HepG2 (cell line): ENCODE data around the gene ZBTB7B. TPM values are rescaled to one million over a fixed set of nuclear protein-coding genes. Genes with fewer than 3 reads are reported as not detected.
A peak's percentile ranks its signal among the peaks of the same experiment; 100 is the strongest.

ENCODE experiments used
- BORCS8-MEF2B ChIP-seq: sonication (generic); formaldehyde crosslinking; IDR thresholded peaks from 2 replicates; pipeline ENCODE4 v1.8.0; 2022; ENCODE audit warnings: mild to moderate bottlenecking, missing genetic modification reagents
- CBX5 ChIP-seq: sonication (generic); formaldehyde crosslinking; IDR thresholded peaks from 2 replicates; pipeline ENCODE4 v1.4.0; 2020; ENCODE audit warnings: missing genetic modification reagents, borderline replicate concordance
- CTCF ChIP-seq: sonication (generic); formaldehyde crosslinking; IDR thresholded peaks from 2 replicates; pipeline ENCODE4 v1.5.0; 2020; ENCODE audit warnings: mild to moderate bottlenecking, missing genetic modification reagents, moderate library complexity
- DPF2 ChIP-seq: sonication (generic); formaldehyde crosslinking; IDR thresholded peaks from 2 replicates; pipeline ENCODE4 v1.4.0; 2020; ENCODE audit warnings: mild to moderate bottlenecking, low read depth, missing genetic modification reagents, borderline replicate concordance
- FOXM1 ChIP-seq: sonication (generic); formaldehyde crosslinking; IDR thresholded peaks from 2 replicates; pipeline ENCODE4 v1.5.0; 2020; ENCODE audit warnings: missing genetic modification reagents
- FOXP4 ChIP-seq: sonication (generic); formaldehyde crosslinking; IDR thresholded peaks from 2 replicates; pipeline ENCODE4 v1.4.0; 2020; ENCODE audit warnings: missing genetic modification reagents
- HIVEP1 ChIP-seq: sonication (generic); formaldehyde crosslinking; IDR thresholded peaks from 2 replicates; pipeline ENCODE4 v1.4.0; 2020; ENCODE audit warnings: mild to moderate bottlenecking, missing genetic modification reagents
- HNRNPH1 ChIP-seq: fragments of 200-400 bp; formaldehyde crosslinking; optimal IDR thresholded peaks from 2 replicates; pipeline ENCODE3; 2017; ENCODE audit warnings: mild to moderate bottlenecking, low read depth, low read length
- IKZF5 ChIP-seq: IDR thresholded peaks from 2 replicates; pipeline ENCODE4 v1.6.1; 2018; ENCODE audit warnings: missing genetic modification reagents, mild to moderate bottlenecking, missing compliant biosample characterization
- NBN ChIP-seq: fragments of 450-650 bp; conservative IDR thresholded peaks from 2 replicates; pipeline ENCODE4 v1.6.1; 2017
- NR2F2 ChIP-seq: IDR thresholded peaks from 2 replicates; pipeline ENCODE4 v1.6.1; 2012; ENCODE audit warnings: low read depth, inconsistent platforms, borderline replicate concordance
- PREB ChIP-seq: sonication (generic); formaldehyde crosslinking; IDR thresholded peaks from 2 replicates; pipeline ENCODE4 v1.4.0; 2020; ENCODE audit warnings: missing genetic modification reagents
- SALL2 ChIP-seq: sonication (generic); formaldehyde crosslinking; IDR thresholded peaks from 2 replicates; pipeline ENCODE4 v1.8.1; 2023; ENCODE audit warnings: mild to moderate bottlenecking, missing genetic modification reagents, inconsistent platforms
- SMC3 ChIP-seq: IDR thresholded peaks from 2 replicates; pipeline ENCODE4 v1.6.1; 2011; ENCODE audit warnings: low read length, improper control_type of control experiment
- TP53 ChIP-seq: sonication (generic); formaldehyde crosslinking; conservative IDR thresholded peaks from 2 replicates; pipeline ENCODE4 v1.4.0; 2020; ENCODE audit warnings: missing genetic modification reagents
- ZBTB37 ChIP-seq: sonication (generic); formaldehyde crosslinking; IDR thresholded peaks from 2 replicates; pipeline ENCODE4 v1.4.0; 2020; ENCODE audit warnings: mild to moderate bottlenecking, missing genetic modification reagents
- ZBTB7B ChIP-seq: sonication (generic); formaldehyde crosslinking; IDR thresholded peaks from 2 replicates; pipeline ENCODE4 v1.4.0; 2020; ENCODE audit warnings: missing genetic modification reagents
- ZFP37 ChIP-seq: sonication (generic); formaldehyde crosslinking; IDR thresholded peaks from 2 replicates; pipeline ENCODE4 v1.4.0; 2020; ENCODE audit warnings: missing genetic modification reagents, borderline replicate concordance
- ZKSCAN5 ChIP-seq: sonication (generic); formaldehyde crosslinking; IDR thresholded peaks from 2 replicates; pipeline ENCODE4 v1.5.1; 2020; ENCODE audit warnings: mild to moderate bottlenecking, missing genetic modification reagents
- ZNF367 ChIP-seq: sonication (generic); formaldehyde crosslinking; IDR thresholded peaks from 2 replicates; pipeline ENCODE4 v1.4.0; 2020; ENCODE audit warnings: missing genetic modification reagents, borderline replicate concordance
- ZNF598 ChIP-seq: sonication (generic); formaldehyde crosslinking; IDR thresholded peaks from 2 replicates; pipeline ENCODE4 v1.5.1; 2020; ENCODE audit warnings: mild to moderate bottlenecking, missing genetic modification reagents, borderline replicate concordance
- ZNF615 ChIP-seq: sonication (generic); formaldehyde crosslinking; IDR thresholded peaks from 2 replicates; pipeline ENCODE4 v1.5.0; 2020; ENCODE audit warnings: mild to moderate bottlenecking, missing genetic modification reagents, borderline replicate concordance
- polyA plus RNA-seq, 8 experiments: library from polyadenylated mRNA; depleted of rRNA in 3 of 8; stranded (reverse) in 7 of 8; unstranded in 1 of 8; fragments of >200 nt; fragmentation: Illumina TruSeq in 4 of 8; extraction: Trizol in 4 of 8; gene quantifications; 2 replicates each; pipeline versions ENCODE4 v1.2.1 to v1.2.3, GENCODE V29; 2011 to 2016; ENCODE audit warnings: low read depth in 4 of 8, missing spikeins in 1 of 8, mixed read lengths in 1 of 8; ENCODE audit not compliant: insufficient read depth in 1 of 8
- total RNA-seq, 5 experiments: library from RNA; depleted of rRNA; stranded (reverse); fragments of >200 nt; fragmentation: Illumina TruSeq; extraction: Trizol; gene quantifications; 2 replicates each; pipeline ENCODE4 v1.2.3, GENCODE V29; 2016; ENCODE audit warnings: low read depth in 1 of 5

ZBTB7B gene
- total and polyA plus RNA-seq, 2 of the 13 experiments (the other 11 are each of a cell fraction or from before 2014, with no cell fraction given): 15.5 to 17.5 TPM

DNA sequence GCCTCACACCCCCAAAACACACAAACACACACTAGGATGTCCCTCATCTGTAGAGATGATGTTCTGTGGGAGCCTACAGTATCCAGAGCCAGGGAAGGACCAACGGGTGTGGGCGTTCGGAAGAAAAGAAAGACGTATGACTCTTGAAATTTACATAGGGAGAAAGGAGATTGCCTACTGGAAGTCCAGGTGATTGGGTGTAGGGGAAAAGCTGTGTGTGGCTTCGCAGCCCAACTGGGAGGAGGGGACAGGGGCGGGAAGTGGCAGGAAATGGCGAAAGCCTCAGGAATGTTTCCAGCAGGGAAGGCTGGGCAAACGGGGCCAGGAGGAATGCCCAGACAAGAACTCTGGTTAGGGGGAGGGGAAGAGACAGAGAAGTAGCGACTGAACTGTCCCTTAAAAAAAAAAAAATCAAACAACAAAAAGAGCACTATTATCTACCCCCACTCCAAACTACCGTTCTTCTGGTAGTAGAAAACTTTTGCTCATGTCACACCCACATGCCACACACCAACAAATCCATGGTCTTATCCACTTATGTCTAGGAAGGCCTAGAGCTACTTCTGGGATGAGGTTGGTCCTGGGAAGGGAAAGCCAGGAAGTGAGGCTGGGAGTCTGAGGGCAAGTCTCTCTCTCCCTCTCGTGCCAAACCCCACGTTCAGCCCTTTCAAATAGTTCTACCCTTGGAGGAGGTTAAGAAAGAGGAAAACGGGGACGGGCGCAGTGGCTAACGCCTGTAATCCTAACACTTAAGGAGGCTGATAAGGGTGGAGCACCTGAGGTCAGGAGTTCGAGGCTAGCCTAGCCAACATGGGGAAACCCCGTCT is 29.9 kb upstream of the ZBTB7B start (continued):
- TF ChIP-seq PREB (CRISPR knock-in tag) (no peak), NBN (no peak), ZNF598 (CRISPR knock-in tag) (peak; percentile 38; the same call in 1 of the 2 replicates), CTCF (no peak), FOXM1 (CRISPR knock-in tag) (no peak), HNRNPH1 (no peak), HIVEP1 (CRISPR knock-in tag) (peak; percentile 9; the same call in 1 of the 2 replicates), IKZF5 (CRISPR knock-in tag) (no peak), ZNF615 (CRISPR knock-in tag) (no peak; the same call in 1 of the 2 replicates), ZKSCAN5 (CRISPR knock-in tag) (no peak), CBX5 (CRISPR knock-in tag) (peak; percentile 50; the same call in 1 of the 2 replicates), SALL2 (CRISPR knock-in tag) (no peak), BORCS8-MEF2B (CRISPR knock-in tag) (0 out of 2 replicates have a peak, but pooled peaks have one; percentile 31), ZBTB37 (CRISPR knock-in tag) (no peak), ZFP37 (CRISPR knock-in tag) (peak; percentile 66; the same call in 1 of the 2 replicates), SMC3 (no peak), NR2F2 (0 out of 2 replicates have a peak, but pooled peaks have one; percentile 32), FOXP4 (CRISPR knock-in tag) (peak; percentile 79), ZBTB7B (CRISPR knock-in tag) (no peak), ZNF367 (no peak), TP53 (no peak), DPF2 (CRISPR knock-in tag) (0 out of 2 replicates have a peak, but pooled peaks have one; percentile 29)
